ENCODE results near the gene ARHGAP32. TPM values are rescaled to one million over a fixed set of nuclear protein-coding genes. Genes with fewer than 3 reads are reported as not detected.

The ARHGAP32 gene
- 10 to 100 TPM in 1 of 2 donors, 1 to 10 TPM in 1; 8.9 to 12.0 TPM for total RNA-seq
- long read RNA-seq, partial matches to known transcripts, result 1 of 2 reads
- long read RNA-seq, other reads (novel, unspliced or antisense), result 1 of 2 reads

DNA sequence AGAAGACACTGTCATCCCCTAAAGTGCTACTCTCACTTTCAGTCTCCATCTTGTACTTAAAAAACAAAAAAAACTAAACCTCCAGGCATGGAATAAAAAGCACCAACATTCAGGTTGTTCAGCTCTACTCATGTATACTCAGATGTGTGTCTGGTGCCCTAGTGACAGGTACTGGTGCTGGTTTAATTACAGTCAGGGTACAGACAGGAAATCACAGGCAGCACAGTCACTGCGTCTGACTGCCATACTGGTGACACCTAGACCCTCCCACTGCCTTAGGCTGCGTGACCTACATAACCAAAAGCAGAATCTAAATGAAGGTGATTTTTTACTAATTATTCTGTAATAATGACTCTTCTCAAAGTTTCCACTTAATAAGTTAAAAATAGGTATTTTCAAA is at the start of gene ARHGAP32:
Gene ARHGAP32 (minus strand): TSS at position 176 of the 400 bp plus-strand sequence. CDS start 127 bp downstream, at position 49.
- intact Hi-C loops (cut with DNase I), result no loop called here
- DNase-seq, result no peak
- no peak for ATAC-seq

DNA sequence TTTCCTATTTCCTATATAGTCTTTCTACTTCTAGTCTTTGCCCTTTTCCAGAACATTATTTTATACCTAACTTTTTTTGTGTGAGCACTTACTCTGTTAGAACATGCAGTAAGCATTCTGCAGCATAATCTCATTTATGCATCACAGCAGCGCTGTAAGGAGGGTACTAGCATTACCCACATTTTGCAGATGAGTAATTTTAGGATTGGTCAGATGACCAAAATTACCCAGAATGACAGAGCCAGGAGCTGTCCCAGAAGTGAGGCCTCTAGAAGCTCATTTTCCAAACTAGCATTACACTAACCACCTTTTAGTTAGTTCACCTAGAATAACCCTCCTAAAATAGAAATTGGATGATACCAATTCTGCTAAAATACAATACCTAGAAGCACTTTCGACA is 47.1 kb upstream of the ARHGAP32 start:
- intact Hi-C loops (cut with DNase I), result no loop called here
- DNase-seq (no peak), ATAC-seq (no peak)

DNA sequence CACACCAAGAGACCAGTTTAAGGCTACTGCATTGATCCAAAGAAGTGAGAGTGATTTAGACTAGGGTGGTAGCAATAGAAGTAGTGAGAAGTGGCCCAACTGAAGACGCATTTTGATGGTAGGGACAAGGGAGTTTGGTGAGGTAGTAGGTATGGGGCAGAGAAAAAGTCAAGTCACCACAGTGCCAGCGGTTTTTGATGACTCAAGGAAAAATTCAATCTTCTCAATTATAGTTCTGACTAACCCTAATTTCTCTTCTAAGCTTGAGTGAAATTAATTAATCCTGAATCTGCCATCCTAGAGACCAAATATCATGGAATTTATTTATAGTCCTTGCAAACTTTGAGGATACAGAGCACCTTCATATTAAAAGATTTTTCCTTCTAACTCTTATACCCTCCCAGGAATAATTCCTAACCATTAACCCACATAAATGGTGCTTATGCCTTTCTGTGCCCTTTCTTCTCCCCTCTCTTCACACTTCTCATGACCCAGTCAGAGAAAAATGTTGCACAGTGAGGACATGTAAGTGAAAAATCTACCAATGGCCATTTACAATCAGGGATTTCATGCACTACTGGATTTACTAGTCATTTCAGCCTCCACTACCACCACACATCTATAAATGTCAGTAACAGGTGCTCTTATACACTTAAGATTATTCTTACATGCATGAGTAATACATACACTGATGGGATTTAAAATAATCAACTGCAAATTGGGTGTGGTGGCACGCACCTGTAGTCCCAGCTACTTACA is 45.9 kb upstream of the ARHGAP32 start:
- intact Hi-C loops (cut with DNase I), result no loop called here
- ATAC-seq, result no peak
- DNase-seq, result no peak

DNA sequence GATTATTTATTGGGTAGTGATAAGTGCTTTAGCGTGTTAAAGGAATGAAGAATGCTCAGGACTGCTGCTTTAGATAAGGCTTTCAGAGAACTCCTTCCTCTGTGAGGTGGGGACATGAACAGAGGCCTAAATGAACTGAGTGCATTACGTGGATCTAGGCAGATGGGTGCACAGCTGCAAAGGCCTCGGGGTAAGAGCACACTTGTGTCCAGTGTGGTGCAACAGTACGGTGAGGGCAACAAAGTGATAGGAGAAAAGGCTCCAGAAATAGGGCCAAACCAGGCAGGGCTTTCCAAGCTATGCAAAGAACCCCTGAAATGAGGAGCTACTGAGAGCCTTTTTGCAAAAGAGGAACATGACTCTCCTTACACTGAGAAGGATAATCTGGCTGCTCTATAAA is 45.3 kb upstream of the ARHGAP32 start:
- intact Hi-C loops (cut with DNase I), result no loop called here
- no peak for DNase-seq
- ATAC-seq, result no peak

DNA sequence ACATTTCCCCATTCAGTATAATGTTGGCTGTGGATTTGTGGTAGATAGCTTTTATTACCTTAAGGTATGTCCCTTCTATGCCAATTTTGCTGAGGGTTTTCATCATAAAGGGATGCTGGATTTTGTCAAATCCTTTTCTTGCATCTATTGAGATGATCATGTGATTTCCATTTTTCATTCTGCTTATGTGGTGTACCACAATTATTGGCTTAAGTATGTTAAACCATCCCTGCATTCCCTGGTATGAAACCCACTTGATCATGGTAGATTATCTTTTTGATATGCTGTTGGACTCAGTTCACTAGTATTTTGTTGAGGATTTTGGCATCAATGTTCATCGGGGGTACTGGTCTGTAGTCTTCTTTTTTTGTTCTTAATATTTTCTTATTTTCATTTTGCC is 44.7 kb upstream of the ARHGAP32 start:
- intact Hi-C loops (cut with DNase I), result no loop called here
- ATAC-seq, result no peak
- no peak for DNase-seq

DNA sequence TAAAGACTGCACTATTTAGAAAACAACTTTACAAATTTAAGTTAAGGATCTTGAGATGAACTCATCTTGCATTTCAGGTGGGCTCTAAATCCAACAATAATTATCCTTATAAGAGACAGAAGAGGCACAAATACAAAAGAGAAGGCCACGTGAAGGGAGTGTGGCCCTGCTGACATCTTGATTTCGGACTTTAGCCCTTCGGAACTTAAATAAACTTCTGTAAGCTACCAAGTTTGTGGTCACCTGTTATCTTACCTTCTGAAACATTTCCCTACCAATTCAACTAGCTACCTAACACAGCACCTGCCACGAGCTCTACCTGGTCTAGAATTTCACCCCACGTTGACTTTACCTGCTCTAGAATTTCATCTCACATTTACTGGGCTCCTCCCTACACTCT is 42.9 kb upstream of the ARHGAP32 start:
- ATAC-seq (no peak), DNase-seq (no peak)
- intact Hi-C loops (cut with DNase I), result loop anchor here in 1 of 2 donors (5.0 kb wide), 1 partner anchor 97 kb away; no protein-coding TSS in a partner anchor

DNA sequence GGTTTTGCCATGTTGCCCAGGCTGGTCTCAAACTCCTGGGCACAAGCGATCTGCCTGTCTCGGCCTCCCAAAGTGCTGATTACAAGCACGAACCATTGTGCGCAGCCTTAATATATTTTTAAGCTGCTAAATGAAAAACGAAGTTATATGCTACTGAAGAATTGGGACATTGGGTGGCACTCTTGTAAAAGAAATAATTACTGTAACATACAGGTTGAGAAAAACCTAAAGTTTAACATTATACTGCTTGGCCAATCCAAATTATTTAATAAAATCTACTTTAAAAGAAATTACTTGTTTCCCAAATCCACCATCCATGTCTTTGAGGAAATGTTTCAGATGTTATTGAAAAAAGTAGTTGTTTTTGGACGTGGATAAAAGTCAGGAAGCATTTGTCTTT is 37.9 kb upstream of the ARHGAP32 start:
- intact Hi-C loops (cut with DNase I), result loop anchor here in 1 of 2 donors (5.0 kb wide), 1 partner anchor 102 kb away; no protein-coding TSS in a partner anchor
- DNase-seq (no peak), ATAC-seq (no peak)

DNA sequence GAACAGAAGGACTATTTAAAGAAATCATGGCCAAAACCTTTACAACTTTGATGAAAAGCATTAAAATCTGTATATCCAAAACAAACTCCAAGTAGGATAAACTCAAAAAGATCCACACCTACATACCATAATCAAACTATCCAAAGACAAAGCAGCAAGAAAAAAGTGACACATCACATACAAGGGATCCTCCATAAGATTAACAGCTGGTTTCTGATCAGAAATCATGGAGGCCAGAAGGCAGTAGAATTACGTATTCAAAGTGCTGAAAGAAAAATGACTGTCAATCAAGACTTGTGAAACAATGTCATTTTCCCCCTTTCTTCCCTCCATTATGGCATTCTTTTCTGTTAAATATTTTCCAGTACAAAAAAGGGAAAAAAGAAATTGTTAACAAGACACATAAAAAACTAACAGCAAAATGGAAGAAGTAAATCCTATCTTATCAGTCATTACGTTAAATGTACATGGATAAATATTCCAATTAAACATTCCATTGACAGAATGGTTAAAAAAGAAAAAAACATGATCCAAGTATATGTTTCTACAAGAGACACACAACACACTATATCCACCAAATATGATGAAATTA is 34.2 kb upstream of the ARHGAP32 start:
- no peak for ATAC-seq
- intact Hi-C loops (cut with DNase I), result no loop called here
- DNase-seq, result no peak

DNA sequence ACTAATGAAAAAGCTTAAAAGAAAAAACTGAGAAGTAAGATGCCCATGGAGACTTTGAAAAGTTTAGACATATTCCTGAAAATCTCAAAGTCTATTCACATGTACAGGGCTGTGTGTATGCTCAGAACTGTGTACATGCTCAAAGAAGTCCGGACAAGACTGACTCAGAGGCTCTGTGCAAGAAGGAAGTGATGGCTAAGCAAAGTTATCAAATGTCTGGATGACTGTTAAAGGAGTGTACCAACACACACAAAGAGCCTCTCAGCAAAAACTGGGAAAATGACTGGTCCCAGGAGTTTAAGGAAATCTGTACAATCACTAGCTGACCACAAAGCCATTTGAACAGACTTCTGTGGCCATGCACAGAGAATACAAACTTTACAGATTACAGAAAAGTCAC is 33.1 kb upstream of the ARHGAP32 start:
- DNase-seq (no peak), ATAC-seq (peak in 1 of 2 donors; percentile 74)
- intact Hi-C loops (cut with DNase I), result no loop called here

DNA sequence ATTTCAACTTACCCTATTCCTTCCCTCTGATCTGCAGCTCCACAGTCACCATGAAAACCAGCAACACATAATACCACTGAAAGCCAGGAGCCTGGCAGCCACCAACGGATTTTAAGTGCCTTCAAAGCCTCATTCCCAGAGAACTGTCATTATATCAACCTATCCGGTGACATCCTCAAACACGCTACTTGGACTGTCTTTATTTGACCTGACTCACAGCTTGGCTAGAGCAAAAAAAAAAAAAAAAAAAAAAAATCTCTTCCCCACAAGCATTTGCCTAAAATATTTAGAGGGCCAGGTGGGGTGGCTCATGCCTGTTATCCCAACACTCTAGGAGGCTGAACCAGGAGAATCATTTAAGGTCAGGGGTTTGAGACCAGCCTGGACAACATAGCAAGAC is 32.4 kb upstream of the ARHGAP32 start:
- ATAC-seq (peak in 1 of 2 donors; percentile 52), DNase-seq (no peak)
- intact Hi-C loops (cut with DNase I), result no loop called here

DNA sequence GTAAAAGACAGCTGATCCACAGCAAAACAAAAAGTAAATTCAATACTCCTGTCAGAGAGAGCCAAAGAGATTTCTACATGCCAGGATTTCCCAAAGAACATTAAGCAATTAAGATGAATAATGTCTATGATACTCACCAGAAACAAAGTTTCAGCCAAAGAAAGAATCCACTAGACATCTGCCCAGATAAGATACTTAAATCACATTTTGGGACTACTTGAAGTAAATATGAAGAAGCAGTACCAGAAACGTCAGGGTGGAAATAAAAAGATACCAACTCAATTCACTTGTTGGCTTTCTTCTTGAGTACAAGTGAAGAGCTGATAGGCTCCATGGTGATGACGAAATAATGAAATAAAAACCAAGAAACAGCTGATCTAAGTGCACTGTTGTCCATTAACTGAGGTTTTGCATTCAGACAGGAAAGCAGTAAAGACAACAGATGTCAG is 31.6 kb upstream of the ARHGAP32 start:
- ATAC-seq, result peak; percentile 41 to 79
- no peak for DNase-seq
- intact Hi-C loops (cut with DNase I), result no loop called here

DNA sequence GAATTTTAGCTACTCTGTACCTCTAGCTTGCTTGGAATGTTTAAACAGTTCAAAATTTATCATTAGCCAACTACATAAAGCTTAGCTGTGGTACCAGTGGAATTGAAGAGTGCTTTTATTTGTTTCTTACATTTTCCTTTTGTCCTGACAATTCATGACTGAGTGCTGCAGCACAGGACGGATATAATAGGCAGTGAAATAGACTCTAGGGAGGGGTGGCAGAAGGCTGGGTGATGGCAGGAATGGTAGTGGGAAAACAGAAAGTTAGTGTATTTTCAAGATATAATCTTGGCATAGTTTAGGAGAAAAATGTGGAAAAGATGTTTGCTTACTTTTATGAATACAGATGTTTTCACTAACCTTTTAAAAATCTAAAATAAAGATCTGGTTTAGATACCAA is 31.1 kb upstream of the ARHGAP32 start:
- DNase-seq, result no peak
- intact Hi-C loops (cut with DNase I), result no loop called here
- ATAC-seq, result peak in 1 of 2 donors; percentile 51

DNA sequence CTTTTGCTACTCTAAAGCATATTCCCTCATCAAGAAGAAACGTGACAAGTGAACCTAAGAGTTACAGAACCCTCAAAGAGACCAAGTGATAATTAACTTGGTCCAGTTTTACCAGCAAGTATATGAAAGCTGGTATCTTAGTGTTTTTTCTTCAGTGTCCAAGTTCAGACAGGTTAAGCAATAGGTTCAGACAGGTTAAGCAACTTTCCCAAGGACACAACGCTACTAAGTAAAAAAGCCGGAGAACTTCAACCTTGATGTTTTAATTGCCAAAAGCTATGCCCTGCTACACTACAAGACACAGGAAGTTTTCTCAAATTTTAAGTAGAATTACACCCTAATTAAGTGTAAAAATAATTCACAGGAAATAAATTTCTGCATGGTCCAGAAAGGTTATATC is 30.0 kb upstream of the ARHGAP32 start:
- DNase-seq (no peak), ATAC-seq (peak in 1 of 2 donors; percentile 12)
- intact Hi-C loops (cut with DNase I), result no loop called here

DNA sequence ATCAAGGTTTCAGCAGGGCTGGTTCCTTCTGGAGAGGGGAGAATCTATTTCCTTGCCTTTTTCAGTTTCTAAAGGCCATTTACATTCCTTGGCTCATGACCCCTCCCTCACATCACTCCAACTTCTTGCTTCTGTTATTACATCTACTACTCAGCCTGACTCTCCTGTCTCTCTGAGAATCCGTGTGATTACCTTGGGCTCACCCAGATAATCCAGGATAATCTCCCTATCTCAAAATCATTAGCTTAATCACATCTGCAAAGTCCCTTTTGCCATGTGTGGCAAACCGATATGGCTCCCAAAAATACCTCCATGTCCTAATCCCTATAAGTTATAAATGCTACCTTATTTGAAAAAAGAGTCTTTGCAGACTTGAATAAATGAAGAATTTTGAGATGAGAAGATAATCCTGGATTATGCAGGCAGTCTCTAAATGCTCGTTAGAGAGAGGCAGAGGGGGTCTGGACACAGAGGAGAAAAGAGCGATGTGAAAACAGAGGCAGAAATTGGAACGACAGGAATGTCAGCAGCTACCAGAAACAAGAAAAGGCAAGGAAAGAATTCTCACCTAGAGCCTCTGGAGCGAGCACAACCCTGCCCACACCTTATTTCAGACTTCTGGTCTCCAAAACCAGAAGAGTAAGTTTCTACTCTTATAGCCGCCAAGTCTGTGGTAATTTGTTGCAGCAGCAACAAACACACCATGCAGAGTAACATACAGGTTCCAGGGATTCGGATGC is 23.6 kb upstream of the ARHGAP32 start:
- DNase-seq, result no peak
- no peak for ATAC-seq
- intact Hi-C loops (cut with DNase I), result no loop called here

DNA sequence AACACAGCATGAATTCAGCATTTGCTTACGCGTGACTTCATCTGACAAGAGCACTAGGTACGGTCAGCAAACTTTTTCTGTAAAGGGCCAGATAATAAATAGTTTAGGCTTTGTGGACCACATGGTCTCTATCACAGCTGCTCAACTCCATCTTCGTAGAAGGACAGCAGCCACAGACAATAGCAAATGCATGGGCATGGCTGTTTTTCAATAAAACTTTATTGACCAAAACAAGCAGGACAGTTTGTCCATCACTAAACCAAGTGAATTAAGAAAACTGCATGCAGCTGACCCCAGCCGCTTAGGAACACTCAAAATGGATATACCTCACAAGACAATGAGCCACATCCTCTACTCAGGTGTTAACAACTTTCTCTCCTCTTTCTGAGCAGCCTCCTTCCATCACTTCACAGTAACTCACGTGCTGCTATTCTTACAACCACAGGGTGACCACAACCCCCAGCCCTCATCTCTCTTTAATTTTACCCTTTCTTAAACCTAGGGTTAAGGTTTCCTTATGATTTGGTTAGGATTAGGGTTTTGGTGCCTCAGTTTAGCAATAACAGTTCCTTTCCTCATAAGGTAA is 22.7 kb upstream of the ARHGAP32 start:
- ATAC-seq (no peak), DNase-seq (no peak)
- intact Hi-C loops (cut with DNase I), result no loop called here

DNA sequence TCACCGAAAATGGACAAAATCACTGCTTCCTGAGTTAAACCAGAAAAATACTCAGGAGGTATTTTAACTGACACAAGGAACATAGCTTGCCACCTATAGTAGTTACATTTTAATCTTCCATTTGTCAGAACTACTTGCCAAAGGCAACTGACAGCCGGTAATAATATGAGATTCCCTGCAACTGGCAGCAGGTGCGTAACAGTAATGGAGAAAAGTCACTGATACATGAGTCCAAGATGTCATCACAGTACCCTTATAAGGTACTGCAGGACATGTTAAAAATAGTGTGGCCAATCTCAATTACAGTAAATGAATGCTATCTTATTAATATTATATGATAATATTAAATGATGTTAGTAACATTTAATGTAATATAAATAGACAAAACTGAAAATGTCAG is 21.1 kb upstream of the ARHGAP32 start:
- intact Hi-C loops (cut with DNase I), result no loop called here
- ATAC-seq, result no peak
- DNase-seq, result no peak

DNA sequence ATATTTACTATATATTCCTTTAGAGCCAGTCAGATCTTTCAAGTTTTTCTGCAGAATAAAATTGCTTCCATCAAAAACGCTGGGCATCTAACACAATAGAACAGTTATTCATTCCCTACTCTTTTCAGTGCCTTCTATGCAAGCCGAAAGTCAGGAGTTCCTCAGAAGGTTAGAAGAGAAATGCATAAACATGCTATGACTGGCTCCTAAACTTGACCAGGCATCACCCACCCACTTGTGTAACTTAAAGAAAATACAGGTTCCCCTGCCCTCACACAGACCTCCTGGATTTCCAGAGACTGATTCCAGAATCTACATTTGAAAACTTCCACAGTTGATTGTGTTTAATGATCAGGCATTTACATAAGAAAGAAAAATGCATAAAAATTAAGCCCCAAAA is 19.3 kb upstream of the ARHGAP32 start:
- intact Hi-C loops (cut with DNase I), result no loop called here
- DNase-seq (no peak), ATAC-seq (no peak)

DNA sequence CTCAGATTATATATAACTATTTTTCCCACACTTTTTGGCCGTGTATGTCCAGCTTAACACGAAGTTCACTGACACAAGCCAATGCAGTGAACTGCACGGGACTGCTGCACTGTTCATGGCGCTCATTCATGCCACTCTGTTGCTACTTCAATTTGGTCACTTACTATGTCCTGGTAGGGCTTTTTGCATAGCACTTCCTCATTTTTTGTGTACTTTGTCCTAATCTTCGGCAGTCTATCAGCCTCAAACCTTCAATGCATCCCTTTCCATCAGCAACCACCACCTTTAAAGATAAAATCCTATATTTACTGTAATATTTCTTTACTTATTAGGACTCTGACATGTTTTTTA is 18.7 kb upstream of the ARHGAP32 start:
- DNase-seq, result no peak
- intact Hi-C loops (cut with DNase I), result no loop called here
- ATAC-seq, result no peak

DNA sequence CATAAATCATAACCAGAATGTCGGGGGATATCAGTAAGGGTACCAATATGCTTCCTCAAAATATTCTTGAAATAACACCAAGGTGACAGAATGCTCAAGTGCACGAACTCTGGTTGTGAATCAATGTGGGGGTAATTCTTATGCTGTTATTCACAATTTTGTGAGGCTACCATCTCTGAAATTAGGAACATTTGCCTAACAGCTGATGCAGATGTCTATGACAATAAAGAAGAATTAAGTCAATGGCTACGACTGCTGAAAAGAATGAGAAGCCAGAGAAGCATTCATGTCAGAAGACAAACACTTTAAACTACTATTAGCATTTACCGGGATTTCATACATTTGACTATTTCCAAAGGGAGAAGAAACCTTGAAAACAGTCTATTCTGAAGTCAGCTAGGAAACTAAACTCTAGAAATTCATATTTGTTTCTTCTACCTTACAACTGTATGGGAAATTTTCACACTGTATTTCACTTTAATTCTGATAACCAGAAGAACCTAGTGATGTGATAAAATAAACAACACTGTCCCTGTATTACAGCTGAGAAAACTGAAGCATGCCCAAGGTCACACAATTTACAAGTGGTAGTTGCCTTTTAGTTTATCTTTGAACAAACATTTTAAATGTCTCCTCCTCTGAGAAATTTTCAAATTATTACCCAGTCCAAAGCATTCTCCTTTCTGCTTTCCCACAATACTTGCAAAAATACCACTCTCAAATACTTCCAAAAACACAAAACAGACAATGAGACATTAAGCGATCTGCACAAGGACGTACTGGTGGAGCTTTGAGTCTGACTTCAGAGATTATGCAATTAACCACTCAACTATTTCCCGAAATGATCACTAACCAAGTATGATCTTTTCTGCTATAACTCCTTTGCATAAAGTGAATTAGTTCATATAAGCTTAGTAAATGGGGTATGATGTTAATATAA is 18.0 kb upstream of the ARHGAP32 start:
- ATAC-seq, result no peak
- no peak for DNase-seq
- intact Hi-C loops (cut with DNase I), result no loop called here
